D341Med (cell line): ENCODE results near the gene CD58.

Experiments
- DNase-seq: peaks from one replicate; pipeline ENCODE4 v3.0.0; 2012; ENCODE audit warnings: low spot score

Gene CD58

DNA sequence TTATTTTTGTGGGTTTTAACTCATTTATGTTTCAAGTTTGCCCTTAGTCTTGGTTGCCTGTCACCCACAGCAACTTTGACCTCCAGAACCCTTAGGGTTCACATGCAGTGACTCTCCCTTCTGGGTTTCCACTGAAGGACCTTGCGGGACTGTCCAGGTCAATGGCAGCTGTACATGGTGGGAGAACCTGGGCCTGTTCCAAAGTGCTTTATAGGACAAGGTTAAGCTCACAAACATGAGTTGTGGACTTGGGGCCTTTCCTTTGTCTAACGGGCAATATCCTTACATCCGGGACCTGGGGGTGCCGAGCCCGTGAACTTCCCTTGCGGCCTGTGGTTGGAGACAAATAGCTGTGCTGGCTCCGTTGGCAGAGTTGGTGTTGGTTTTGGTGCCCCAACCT is 77.8 kb downstream of the CD58 start:
- DNase-seq = no peak

DNA sequence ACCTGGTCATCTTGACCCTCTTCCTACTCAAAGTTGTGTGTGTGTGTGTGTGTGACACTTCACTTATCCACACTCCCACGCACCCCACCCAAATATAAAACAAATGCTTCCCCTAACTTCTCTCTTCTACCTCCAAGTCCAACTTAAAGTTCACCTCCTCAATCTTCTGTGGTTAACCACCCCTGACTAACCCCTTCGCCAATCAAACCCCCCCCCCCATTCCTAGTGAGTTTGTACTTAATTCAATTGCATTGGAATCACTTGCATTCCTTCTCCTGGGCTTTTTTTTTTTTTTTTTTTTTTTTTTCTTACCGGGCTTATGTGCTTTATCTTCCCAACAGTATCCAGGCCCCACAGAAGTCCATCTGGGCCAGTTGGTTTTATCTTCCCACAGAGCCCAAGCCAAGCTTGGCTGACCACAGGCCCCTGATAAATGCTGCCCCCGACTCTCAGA is 78.4 kb downstream of the CD58 start:
- DNase-seq = no peak

DNA sequence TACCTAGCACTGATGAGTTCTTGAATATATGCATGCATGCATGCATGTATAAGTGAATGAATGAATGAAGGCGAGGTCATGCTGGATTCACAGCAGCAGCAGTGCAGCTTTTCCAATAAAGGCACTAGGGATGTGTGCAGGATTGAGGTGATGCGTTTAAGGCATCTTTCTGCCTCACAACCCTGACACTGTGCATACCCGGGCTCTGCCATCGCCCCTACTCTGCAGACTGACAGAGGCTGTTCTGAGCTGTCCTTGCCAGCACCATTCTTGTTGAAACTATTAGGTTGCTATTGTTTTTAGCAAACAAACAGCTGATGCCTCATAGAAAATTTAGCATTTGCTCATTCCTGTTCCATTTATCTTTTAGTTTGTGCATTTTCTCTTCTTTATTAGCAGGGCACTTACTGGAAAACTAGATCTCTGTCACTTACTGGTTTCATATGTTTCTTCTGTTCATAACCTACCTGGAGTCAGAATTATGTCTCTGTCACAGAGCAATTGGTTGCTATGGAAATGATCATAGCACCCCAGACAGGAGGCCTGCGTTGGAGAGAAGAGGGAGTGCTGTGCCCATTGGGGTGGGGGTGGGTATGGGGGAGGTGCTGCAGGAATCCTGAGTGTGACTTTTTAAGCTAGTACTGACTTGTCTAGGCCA is 79.0 kb downstream of the CD58 start:
- DNase-seq = no peak

DNA sequence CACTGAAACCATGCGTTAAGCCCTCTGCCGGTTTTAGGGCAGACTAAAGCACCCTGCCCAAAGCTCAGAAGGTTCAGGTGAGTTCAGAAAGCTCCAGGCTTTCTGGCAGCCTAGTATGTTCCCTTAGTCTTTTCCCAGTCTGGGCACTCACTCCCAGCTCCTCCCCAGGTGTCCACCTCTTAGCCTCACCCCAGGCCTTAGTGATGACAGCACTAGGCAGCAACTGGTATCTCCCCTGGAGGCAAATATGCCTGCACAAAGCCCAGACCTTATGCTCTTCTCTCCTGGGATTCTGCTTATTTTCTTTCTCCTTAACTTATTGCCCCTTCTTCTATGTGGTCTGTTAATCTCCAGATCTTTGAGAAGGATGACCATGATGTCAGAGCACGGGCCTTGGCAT is 80.2 kb downstream of the CD58 start:
- DNase-seq = no peak

DNA sequence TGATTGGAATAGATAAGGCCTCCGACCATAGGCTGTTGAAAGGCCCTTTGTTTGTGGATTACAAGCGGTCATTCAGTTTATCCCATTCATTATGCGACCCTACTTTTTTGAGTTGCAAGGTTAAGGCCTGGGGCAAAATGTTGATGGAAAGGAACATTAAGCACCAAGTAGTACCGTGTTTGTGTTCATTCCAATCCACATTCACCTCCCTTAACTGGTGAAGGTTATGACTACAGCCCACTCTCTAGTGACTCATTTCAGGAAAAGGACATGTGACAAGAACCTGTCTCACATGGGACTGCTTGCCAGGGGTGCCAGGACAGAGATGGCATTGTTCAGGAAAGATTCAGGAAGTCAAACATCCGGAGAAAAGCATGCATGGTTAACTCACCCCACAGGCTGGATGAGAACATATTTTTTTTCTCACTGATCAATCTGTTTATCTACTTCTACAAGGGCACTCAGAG is 81.6 kb downstream of the CD58 start:
- DNase-seq = no peak

DNA sequence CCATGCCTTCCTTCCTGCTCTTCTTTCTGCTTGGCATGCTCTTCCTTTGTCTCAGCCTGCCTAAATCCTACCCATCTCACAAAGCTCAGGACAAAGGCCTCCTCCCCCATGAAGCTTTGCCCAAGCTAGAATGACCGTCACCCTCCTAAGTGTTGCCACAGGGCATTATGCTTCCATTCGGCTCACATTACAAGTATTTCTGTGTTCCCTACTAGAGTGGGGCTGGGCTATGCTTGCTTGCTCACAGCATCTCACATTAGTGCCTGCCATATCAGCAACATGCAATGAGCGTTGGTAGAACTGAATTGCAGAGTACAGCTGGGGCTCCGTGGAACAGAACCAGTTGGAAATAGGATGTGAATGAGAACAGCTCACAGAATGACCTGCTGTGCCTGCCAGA is 82.8 kb downstream of the CD58 start:
- no peak for DNase-seq

DNA sequence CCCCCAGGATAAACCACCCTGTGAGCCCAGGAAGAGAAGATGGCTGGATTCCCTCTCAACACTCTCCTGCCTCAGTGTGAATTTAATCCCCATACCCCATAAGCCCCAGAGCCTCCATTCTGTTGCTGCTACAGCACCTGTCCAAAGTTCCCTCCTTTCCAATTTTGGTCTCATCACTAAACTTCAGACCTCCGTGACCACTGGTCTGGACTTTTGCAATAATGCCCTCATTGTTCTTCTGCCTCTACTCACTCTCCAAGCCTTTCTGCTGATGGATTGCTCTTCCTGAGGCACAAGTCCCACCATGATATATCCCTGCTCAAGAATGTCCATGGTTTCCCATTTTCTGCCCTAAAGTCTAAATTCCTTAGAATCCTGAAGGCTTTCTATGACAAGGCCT is 83.2 kb downstream of the CD58 start:
- DNase-seq = no peak

DNA sequence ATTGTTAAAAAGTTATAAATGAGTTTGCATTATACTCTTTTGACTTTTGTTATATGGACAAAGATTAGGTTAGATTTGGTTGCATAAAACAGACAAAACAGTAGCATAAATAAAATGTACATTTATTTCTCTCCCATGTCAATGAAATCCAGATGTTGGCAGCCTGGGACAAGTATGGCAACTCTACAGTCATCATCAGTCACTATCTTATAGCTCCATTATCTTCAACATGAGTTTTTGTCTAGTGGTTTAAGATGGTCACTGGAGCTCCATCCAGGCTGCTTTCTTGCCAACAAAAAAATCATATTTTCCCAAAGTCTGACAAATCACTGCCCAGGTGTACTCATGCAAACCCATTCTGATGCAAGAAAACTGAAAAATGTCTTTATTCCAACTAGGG is 83.8 kb downstream of the CD58 start:
- DNase-seq = no peak

DNA sequence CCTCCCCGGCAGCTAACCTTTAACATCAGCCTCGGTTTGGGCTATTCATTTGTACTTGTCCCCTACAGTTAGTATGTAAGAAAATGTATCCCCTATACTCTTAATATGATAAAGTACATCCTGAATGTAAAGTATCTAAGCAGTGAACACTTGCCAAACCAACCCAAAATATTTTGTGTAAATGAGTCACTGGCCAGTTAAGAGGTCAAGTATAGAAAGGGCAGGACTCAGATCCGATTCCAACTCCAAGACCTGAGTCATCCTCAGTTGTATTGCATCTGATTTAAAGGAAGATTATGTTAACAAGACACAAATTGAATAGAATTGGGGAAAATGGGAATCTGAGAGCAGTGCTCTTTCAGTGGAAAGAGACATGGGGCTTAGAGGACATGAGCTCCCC is 84.4 kb downstream of the CD58 start:
- DNase-seq = no peak

DNA sequence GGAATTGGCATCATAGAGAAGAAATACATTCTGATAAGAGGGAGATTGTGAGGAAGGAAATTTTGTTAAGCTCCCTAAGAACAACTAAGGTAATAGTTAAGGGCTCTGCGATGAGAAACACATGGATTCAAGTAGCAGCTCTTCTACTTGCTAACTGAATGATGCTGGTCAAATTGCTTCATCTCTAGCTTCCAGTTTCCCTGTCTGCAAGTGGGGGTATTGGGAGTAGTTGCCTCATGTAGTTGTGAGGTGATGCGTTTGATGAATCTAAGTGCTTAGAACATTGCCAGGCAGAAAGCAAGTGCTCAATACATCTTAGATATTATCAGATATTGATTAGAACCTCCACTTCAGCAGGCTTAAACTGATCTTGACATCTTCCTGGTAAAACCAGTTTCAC is 84.8 kb downstream of the CD58 start:
- no peak for DNase-seq

DNA sequence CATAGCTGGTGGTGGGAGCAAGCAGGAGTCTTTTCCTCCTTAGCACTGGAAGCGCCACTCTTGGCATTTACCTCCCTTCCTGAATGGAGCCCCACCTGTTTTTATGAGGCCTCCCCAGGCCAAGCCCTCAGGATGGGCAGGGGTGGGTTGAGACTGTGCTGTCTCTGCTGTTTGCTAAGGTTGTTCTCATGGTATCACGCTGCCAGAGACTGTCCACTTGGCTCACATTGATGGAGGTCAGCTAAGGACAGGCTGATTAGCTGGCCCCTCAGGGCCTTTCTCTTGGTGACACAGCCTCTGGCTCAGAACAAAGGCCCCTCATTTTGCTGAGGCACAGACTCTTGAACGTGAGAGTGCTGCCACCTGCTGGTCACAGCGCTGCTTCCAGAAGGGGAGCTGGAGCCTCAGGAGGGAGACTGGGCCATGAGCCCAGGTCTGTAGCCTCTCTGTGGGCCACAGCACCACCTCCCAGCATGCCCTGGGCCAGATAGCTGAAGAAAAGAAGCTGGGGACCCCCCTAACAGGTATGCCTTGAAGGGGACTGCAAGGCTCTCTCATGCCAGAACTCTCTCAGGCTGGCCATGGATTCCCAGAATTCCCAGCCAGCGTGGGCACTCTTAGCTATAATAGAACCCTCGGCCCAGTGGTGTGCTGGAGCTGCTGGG is 85.6 kb downstream of the CD58 start:
- peak; percentile 84 for DNase-seq

DNA sequence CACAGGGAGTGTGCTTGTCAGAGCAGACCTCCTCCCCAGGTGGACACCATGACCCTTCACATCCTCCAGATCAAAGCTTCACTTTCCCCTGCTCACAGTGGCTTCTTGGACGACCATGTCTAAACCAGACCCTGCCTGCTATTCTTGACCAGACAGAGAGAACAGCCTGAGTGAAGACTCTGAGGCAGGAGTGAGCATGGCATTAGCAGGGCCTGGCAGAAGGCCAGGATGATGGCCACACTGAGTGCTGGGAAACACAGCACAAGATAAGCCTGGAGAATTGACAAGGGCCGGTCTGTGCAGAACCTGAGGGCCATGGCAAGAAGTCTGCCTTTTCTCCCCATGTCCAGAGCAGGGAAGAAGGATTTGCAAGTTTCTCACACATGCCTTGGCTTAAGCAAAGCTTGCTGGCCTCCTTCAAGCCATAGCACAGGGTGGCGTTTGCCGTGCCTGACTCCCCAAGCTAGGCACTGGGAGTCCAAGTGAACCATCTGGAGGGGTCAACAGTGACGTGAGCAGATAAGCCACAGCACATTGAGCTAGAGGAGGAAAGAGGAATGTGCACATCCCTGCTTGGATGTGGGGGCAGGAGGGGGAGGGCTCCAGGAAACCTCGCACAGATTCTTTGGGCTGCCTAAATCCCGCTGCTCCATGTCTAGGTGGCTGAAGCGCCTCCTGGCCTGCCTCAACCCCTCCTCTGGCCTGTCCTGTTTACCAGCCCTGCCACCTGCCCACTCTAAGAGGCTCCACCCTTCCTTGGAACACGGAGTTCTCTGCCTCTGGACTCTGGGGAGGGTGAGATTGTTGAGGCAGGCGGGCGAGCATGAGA is 87.1 kb downstream of the CD58 start:
- no peak for DNase-seq

DNA sequence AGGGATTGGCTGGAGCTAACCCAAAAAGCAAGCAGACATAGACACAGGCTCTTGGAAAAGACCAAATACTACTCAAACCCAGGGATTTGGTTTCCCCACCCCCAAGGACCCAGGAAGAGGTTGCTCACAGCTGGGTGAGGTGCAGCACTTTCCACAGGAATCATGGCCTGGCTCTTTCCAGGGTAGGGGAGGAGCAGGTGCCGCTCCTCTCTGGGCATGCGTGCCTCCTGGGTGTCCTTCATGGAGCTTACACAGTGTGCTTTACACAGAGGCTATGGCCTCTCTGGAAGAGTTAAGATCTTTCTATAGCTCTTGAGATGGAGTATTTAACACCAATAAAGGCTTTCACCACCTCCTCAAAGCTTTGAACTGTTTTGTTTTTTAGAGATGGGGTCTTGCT is 88.3 kb downstream of the CD58 start:
- DNase-seq = no peak

DNA sequence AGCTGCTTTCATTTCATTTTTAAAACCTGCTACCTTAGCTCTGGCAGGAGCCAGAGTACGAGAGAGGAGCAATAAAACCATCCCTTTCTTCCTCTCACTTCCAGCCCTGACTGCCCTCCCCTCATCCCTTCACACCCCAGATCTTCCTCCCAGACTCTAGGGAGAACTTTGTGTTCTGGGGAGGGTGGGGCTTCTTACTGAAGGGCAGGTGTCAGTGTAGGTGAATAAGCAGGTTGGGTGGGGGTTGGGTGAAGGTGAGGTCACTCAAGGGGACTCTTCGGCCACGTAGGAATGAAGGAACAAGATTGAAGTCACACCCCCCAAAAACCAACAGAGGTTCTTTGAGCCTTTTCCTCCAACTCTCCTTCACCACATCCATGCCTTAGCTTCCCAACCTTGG is 88.9 kb downstream of the CD58 start:
- no peak for DNase-seq

DNA sequence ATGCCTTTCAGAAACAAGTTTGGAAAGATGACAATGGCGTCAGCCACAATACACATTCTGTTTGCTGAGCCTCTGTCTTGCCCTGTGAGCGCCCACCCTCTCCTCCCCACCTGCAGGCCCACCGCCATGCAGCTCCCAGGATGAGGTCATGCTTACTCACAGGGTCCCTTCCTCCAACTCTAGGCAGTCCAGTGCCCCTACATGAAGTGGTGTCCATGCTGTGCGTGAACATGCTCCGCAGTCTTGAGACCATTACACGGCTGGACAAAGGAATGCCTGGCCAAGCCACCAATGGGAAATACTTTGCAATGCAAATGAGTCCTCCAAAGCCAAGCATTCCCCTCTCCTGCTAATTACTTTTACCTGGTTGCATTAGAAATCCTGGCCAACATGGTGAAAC is 92.2 kb downstream of the CD58 start:
- no peak for DNase-seq

DNA sequence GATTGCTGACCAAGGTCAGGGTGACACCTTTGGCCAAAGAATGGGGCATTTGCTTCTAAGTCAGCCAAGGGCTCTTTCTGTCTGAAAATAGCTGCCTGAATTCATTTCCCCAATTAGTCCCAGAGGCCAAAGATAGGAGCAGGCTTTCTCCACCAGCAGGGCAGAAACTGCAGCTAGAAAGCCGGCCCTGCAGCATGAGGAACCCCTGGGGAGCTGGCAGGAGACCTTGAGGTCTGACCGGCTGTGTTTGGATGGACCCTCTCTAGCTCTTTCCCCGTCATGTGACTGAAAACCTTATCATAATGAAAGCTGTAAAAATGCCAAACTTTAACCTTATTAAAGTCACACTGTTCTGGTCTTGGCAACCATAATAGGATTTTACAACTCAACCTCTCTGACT is 93.4 kb downstream of the CD58 start:
- no peak for DNase-seq

DNA sequence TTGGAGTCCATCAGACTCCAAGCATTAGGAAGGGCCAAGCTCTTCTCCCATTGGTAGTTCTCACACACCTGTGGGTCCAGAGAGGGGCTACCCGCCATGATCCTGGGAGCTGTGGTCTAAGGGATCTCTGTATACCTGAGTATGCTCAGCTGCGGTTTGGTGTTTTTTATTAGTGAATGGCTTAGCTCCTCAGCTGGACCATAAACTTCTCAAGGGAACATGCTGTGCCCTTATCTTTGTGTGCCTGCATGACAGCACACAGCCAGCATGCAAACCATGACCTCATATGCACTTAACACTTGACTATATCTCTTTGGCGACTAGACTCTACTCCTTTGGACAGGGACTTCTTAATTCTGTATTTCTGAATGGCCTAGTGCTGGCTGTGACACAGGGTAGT is 94.5 kb downstream of the CD58 start:
- DNase-seq = no peak

DNA sequence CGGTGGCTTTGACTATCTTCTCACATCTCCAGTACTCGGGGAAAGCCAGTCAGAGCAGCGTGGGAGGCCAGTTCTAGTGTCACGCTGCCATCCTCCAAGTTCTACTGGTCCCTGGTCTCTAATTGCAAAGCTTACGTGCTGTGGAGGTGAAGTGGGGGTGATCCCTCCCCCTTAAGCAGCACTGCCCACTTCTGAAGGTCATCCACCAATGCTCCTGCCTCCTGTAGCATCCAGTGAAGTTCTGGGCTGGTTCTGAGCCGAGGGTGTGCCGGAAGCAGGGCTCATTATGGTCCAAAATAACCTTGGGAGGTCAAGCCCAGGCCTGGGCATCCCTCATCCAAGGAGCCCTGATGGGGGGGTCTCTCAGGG is 95.0 kb downstream of the CD58 start:
- no peak for DNase-seq

DNA sequence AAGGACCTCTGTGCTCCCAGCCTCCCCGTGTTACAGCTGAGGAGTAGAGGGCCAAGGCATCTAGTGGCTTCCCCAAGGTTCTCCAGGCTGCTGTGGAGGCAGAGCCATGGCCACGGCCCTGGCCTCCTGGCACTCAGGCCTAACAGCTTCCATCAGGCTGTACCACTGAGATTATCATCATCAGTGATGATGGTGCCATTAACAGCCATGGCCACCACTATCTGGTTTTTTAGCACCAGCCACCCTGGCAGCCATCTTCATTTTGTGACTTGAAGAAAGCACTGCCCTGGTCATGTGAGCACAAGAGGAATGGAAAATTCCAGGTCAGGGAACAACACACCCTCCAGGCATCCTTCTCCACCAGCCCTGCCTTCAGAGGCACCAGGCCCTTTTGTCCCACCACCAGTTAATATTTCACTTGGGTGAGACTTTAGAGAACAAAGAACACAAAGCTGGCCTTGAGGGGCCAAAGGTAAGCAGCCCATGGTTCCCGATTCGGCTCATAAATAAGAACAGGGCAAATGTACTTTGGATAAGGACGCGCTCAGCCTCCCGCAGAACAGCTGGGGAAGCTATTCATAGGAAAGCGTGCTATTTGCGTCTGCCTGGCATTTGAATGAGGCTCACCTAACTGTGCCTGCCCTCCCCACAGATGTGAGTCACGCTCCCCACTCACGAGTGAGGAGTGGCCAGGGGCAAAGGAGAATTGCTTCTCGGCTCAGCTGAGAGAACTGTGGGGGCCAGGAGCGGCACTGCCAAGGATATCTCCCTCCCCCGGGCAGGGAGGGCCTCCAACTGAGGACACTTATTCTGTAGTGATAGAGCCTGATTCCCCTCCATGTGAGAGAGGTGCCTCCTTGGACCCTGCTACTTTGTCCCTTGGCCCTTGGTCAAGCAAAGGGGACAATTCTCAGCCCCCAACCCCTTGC is 95.6 kb downstream of the CD58 start:
- DNase-seq = no peak

DNA sequence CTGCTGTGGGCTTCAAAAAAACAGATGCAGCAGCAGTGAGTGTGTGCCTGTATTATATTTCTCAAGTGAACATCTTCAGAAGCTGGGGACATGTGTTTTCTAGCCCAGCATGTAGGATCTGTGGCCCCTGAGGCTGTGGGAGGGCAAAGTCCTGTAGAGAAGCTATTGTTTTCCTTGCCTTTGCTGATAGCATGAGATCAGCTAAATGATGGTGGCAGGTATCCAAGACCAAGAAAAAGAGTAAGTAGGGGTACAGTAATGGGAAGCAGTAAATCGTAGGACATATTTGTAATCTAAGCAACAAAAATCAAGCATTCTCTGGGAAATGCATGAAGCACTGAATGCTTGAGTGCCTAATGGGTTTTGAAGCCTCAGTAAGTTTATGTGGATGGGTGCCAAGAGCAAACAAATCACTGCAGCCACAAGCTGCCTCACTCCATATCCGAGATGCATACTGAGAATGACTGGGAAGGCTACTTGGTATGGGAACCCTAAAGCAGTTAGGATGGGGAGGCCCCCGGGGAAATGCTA is 98.3 kb downstream of the CD58 start:
- DNase-seq = no peak

DNA sequence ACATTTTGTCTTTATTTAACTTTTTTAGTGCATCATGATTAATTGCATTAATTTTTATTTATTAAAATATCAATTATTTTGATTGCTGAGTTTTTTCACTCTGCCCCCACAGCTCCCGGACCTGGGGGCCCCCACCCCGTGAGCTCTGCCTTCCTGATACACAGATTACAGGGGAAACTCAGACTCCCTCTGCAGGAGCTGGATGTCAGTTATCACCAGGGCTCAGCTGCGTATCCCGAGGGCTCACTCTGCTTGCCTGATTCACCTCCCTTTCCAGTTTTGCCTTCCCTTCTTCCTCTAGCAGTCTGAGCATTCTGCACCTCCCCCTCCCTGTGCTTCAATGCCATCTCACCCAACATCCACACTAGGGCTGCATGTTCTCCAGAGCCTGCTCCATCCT is 99.6 kb downstream of the CD58 start:
- no peak for DNase-seq

DNA sequence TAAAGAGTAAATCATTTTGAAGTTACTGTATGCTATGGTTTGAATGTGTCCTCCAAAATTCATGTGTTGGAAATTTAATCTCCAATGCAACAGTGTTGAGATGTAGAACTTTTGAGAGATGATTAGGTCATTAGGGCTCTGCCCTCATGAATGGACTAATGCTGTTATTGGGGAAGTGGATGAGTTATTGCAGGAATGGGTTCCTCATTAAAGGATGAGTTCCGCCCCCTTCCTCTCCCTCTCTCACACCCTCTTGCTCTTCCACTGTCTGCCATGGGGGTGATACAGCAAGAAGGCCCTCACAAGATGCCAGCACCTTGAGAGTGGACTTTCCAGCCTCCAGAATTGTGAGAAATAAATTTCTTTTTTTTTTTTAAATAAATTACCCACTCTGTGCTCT is 100.2 kb downstream of the CD58 start:
- no peak for DNase-seq
